GM06990 (cell line): Measurements from ENCODE around the gene ITIH4.

ENCODE experiments used
- DNase-seq: peaks from one replicate; pipeline ENCODE4 v3.0.0-alpha.2; 2011; ENCODE audit not compliant: insufficient read length; ENCODE audit errors: extremely low read depth
- H3K27me3 ChIP-seq: replicated peaks from 2 replicates; pipeline ENCODE4 v1.6.0; 2011; ENCODE audit warnings: low read length; ENCODE audit not compliant: control insufficient read depth, insufficient read depth
- H3K36me3 ChIP-seq: 2 replicates; pipeline ENCODE4 v1.5.1; 2011; ENCODE audit warnings: low read length; ENCODE audit not compliant: control insufficient read depth, insufficient read depth
- H3K4me3 ChIP-seq: replicated peaks from 2 replicates; pipeline ENCODE4 v1.5.1; 2011; ENCODE audit warnings: low read depth, mild to moderate bottlenecking, control low read depth, low read length
- TF ChIP-seq, protein P1 (sequence below): IDR thresholded peaks from 2 replicates; pipeline ENCODE4 v1.5.1; 2011; ENCODE audit warnings: low read length, control low read depth, mild to moderate bottlenecking, inconsistent platforms; ENCODE audit not compliant: insufficient read depth, poor library complexity, severe bottlenecking

ITIH4 gene

DNA sequence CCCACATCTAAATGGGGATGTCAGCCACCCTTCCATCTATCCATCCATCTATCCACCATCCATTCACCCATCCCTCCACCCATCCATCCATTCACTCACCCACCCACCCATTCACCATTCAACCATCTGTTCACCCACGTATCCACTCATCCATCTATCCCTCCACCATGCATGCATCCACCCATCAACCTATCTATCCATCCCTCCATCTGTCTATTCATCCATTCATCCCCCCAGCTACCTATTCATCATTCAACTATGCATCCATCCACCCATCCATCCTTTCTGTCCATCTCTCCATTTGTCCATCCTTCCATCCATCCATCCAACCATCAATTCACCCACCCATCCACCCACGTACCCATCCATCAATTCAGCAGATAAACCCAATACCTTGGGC lies 21.3 kb downstream of the ITIH4 start:
- no peaks in the 10 kb centered on the region for H3K27me3 ChIP-seq
- H3K36me3 ChIP-seq: no peaks in the 10 kb centered on the region
- TF ChIP-seq, protein P1, sequence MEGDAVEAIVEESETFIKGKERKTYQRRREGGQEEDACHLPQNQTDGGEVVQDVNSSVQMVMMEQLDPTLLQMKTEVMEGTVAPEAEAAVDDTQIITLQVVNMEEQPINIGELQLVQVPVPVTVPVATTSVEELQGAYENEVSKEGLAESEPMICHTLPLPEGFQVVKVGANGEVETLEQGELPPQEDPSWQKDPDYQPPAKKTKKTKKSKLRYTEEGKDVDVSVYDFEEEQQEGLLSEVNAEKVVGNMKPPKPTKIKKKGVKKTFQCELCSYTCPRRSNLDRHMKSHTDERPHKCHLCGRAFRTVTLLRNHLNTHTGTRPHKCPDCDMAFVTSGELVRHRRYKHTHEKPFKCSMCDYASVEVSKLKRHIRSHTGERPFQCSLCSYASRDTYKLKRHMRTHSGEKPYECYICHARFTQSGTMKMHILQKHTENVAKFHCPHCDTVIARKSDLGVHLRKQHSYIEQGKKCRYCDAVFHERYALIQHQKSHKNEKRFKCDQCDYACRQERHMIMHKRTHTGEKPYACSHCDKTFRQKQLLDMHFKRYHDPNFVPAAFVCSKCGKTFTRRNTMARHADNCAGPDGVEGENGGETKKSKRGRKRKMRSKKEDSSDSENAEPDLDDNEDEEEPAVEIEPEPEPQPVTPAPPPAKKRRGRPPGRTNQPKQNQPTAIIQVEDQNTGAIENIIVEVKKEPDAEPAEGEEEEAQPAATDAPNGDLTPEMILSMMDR: no peak
- DNase-seq: no peak
- H3K4me3 ChIP-seq: no peak overlapping the region

DNA sequence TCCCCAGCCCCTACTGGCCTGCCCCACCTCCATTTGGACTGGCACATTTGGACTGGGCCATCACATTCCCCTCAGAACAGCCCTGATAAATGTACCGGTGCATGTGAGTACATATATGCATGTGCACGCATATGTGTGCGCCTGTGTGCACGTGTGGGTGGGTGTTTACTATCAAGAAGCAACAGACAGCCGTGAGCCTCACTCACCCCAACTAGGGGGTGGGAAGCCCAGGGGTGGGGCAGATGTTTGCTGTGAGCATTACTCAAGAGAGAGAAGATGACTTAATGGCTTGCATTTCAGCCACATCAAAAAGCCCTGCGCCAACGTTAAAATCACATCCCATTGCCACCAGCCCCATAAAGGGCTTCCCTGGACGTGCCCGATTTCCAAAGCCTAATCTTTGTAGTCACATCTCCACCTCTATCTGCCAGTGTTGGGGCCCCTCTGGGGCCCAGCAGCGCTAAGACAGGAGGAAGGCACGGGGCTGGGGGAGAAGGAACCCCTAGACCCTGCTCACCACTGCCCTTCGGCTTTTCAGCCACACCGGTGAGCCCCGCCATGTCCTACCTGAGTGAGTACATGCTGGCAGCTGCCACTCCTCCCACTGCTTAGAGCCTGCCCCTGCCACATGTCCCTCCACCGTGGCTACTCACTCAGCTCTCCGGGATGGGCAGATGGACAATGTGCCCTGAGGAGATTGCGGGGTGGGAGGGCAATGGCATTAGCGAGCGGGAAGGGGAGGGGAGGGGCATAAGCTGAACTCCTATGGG lies 25.0 kb downstream of the ITIH4 start:
- Histone ChIP-seq H3K27me3 (no peaks in the 10 kb centered on the region), H3K4me3 (no peak overlapping the region), H3K36me3 (no peaks in the 10 kb centered on the region)
- no peak for DNase-seq
- TF ChIP-seq, protein P1: no peak

- no peak for DNase-seq
- H3K27me3 ChIP-seq: no peaks in the 10 kb centered on the region
Observed at GRCh38 chr3:52801839-52802238, 28.6 kb downstream of the ITIH4 start.

GRCh38 chr3:52800079-52800478 lies 30.4 kb downstream of the ITIH4 start:
- TF ChIP-seq, protein P1: no peak
- no peak for DNase-seq
- no peaks in the 10 kb centered on the region for H3K36me3 ChIP-seq
- no peak overlapping the region for H3K4me3 ChIP-seq
- H3K27me3 ChIP-seq: no peaks in the 10 kb centered on the region

More at GRCh38 chr3:52801839-52802238, 28.6 kb downstream of the ITIH4 start:
- TF ChIP-seq, protein P1: no peak
- Histone ChIP-seq H3K36me3 (no peaks in the 10 kb centered on the region), H3K4me3 (no peak overlapping the region)

GRCh38 chr3:52798978-52799476 lies 31.4 kb downstream of the ITIH4 start:
- no peak overlapping the region for H3K4me3 ChIP-seq
- DNase-seq: no peak
- TF ChIP-seq, protein P1: peak; percentile 73
- H3K27me3 ChIP-seq: no peaks in the 10 kb centered on the region
- H3K36me3 ChIP-seq: no peaks in the 10 kb centered on the region
